Measurements from ENCODE around the gene MYLK3.

DNA sequence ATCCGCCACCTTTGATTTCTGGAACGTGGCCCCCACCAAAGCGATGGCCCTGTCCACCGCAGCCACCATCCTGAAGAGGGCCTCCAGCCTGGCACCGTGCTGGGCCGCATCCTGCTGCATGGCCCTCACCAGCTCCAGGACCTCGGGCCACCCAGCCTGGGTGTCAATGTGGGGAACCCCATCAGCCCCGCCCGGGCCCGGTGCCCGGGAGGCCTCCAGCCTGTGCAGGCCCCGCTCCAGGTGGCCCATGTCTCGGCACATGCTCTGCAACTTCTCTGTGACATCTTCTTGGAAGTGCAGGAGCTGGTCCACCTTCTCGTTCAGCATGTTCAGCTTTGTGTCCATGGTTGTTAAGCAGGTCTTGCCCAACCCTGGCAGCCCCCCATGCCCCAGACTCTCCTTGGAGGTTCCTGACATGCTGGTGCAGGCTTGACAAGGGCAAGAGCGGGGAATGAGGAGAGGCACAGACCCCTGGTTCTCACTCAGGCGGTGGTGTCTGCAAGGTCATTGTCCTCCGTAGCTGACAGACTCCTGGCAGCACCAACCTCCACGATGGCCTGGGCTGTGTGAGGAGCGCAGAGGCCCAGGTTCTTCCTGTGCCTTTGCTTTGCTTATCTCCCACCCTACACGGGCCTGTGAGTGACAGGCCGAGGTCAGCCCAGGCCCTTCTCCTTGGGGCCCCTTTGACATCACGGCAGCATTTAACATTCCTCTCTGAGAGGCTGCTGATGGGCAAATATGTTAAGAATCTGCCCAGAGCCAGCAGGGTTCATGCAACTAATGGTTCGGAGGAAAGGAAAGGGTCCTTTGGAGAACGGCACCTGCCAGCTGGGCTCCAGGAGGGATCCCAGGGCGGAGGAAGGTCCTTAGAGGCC is at the start of gene MYLK3:
- TF ChIP-seq, protein P1, sequence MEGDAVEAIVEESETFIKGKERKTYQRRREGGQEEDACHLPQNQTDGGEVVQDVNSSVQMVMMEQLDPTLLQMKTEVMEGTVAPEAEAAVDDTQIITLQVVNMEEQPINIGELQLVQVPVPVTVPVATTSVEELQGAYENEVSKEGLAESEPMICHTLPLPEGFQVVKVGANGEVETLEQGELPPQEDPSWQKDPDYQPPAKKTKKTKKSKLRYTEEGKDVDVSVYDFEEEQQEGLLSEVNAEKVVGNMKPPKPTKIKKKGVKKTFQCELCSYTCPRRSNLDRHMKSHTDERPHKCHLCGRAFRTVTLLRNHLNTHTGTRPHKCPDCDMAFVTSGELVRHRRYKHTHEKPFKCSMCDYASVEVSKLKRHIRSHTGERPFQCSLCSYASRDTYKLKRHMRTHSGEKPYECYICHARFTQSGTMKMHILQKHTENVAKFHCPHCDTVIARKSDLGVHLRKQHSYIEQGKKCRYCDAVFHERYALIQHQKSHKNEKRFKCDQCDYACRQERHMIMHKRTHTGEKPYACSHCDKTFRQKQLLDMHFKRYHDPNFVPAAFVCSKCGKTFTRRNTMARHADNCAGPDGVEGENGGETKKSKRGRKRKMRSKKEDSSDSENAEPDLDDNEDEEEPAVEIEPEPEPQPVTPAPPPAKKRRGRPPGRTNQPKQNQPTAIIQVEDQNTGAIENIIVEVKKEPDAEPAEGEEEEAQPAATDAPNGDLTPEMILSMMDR (IDR thresholded peaks at IDR 0.05): no peak
- no peak for TF ChIP-seq POLR2A (IDR thresholded peaks at IDR 0.05)

Measured in right lobe of liver (tissue), 4 donors.